NCI-H1694 (cell line): ENCODE data around the gene CD2BP2.
"Not testable (repeated sequence)": the region's sequence is repeated elsewhere in the genome, so short reads cannot be mapped to it uniquely, and the experiment has no call there.

ENCODE experiments used
- DNase-seq: peaks from one replicate; lab custom pipeline; 2025; lab: John Stamatoyannopoulos, UW

CD2BP2 gene

DNA sequence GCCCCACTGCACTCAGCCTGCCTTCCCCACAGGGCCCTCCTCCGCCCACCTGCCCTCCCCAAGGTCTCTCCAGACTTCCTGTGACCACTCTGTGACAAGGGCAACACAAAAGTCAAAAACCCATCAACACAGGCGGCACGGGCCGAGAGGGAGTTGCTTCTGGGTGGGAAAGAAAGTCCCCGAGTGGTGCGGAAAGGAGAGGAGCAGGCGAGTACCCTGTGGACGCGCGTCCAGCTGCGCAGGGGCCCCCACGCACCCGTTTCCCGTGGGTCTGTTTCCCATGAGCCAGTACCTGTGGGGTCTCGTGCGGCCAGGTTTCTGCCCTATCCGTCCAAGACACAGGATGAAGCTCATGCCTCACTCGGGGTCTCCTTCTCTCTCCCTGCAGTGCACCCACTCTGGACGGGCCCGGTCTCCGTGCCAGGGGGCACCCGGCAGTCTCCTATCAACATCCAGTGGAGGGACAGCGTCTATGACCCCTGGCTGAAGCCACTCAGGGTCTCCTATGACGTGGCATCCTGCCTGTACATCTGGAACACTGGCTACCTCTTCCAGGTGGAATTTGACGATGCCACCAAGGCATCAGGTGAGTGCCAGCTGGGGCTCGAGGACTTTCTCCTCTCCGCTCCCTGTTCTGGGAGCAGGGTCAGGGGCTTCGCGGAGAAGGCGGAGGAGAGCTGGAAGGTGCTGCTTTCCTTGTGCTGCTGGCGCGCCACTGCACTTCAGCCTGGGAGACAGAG, 12.2 kb downstream of the CD2BP2 start:
- DNase-seq: no peak

DNA sequence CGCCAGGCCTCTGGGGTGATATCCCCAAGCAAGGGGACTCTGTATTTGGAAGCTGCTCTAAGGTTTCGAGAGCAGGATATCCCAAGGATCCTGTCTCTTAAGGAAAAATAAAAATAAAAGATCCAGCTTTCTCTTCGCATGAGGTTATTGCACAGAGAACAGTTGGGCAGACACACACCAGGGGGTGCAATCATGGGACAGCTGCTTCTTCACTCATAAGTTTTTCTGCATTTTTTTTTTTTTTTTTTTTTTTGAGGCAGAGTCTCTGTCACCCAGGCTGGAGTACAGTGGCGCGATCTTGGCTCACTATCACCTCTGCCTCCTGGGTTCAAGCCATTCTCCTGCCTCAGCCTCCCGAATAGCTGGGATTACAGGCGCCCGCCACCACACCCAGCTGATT, 13.1 kb downstream of the CD2BP2 start:
- DNase-seq: not testable (repeated sequence)

DNA sequence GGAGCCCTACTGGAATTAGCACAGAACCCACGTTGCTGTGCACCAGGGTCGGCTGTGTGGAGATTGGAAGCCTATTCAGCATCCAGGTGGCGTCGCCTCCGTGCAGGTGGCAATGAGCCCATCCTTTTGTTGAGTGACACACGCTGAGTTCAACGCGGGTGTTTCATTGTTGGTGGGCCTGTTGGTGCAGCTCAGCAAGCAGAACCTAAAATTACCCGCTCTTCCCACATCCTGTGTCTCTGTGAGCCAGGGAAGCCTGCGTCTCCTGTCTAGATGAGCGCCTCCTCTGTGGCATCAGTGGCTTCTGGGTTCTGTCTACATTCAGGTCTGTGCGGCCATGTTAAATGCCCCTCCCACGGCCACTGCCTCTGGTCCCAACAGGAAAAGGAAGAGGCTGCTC, 14.5 kb downstream of the CD2BP2 start:
- DNase-seq: no peak

GRCh38 chr16:30338715-30339114, 16.4 kb downstream of the CD2BP2 start:
- not testable (repeated sequence) for DNase-seq

DNA sequence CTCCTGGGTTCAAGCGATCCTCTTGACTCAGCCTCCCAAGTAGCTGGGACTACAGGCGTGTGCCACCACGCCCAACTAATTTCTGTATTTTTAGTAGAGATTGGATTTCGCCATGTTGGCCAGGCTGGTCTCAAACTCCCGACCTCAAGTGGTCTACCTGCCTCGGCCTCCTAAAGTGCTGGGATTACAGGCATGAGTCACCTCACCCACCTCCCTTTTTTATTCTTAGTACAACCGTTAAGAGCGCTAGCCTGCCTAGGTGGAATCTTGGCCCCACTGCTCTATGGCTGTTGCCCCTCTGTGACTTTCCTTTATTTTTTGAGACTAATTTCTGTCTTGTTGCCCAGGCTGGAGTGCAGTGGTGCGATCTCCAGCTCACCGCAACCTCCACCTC, 17.1 kb downstream of the CD2BP2 start:
- DNase-seq: not testable (repeated sequence)

DNA sequence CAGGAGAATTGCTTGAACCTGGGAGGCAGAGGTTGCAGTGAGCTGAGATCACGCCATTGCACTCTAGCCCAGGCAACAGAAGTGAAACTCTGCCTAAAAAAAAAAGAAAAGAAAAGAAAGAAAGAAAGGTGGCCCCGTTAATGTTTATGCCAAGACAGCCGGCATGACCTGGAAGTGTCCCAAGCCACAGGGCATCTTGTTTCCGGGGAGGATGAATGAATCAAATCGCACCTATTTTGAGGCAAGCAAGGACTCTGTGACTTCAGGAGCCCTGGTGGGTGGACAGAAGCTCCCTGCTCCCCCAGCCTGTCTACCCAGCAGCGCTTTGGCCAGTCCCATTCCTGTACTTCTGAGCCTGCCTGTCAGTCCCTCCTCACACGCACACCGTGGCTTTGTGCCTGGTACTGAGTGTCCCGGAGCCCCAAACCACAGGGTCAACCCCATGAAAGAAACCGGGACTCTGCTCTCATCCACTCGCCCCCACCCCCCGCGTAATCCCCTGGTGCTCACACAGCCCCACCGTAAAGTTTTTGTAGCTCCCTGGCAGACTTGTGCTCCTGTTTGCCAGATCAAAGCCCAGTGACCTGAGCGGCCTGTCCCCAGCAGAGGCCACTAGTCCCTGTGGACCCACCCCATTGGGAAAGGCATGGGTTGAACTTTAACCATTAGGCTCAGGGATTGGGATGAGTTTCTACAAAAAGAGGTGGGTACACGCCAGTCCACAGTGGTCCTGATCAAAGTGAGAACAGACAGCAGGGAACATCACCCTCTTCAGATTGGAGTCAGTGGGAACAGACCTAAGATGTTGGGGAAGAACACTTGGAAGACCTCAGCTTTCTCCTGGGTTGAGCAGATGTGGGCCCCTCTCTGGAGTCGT, 19.3 kb downstream of the CD2BP2 start:
- no peak for DNase-seq

- peak; percentile 11 for DNase-seq
These were observed 20.0 kb downstream of the CD2BP2 start for GRCh38 chr16:30335028-30335597.

- peak; percentile 11 for DNase-seq
These were observed 20.6 kb downstream of the CD2BP2 start for GRCh38 chr16:30334473-30334989.

GRCh38 chr16:30324220-30324619, 30.9 kb downstream of the CD2BP2 start:
- not testable (repeated sequence) for DNase-seq

DNA sequence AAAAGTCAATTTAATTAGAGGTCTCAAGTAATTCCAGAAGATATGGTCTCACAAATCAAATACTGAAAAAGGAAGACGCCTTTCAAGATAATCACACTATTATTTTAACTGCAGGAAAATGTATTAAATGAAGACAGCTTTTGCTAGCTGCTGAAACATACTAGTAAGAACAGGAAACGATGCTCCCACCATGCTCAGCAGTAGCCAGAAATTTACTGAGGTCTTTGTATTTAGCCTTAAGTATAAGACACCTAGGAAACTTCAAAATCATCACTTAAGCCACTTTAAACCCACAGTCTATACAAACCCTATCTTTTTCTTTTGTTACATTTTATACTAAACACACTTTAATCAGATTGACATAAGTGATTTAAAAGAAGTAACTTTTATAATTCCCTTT, 36.5 kb downstream of the CD2BP2 start:
- not testable (repeated sequence) for DNase-seq

DNA sequence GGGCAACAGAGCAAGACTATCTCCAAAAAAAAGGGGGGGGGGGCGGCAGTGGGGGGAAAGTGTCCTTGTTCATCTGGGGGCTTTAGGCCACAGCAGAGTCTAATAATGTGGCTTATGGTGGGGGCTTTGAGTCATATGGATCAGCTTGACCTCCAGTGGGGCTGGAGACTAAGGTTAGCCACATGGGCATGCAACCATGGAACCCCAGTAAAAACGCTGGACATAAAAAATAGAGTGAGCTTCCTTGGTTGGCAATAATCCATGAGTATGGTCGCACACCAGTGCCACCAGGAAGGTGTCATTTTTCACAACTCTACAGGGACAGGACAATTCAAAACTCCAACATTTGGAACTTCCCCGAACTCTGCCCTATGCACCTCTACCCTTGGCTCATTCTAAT, 44.2 kb downstream of the CD2BP2 start:
- DNase-seq: not testable (repeated sequence)

DNA sequence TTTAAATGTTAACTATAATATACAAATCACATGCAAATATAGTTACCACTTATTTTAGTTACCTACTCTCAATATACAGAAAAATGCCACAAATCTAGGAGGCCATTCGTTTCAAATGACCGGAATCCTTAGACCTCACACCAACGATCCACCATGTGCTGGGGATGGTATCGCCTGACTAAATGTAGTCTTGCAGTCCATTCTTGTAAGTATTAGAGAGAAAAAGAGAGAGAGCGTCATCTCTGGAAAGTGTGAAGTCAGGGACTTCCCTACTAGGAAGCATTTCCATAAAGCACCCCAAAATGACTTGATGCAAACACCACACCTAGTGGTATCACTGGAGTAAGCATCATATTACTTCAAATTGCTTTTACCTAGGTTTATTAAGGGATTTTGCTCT, 45.9 kb downstream of the CD2BP2 start:
- not testable (repeated sequence) for DNase-seq
